ENCODE results near the gene RAD51B. TPM values are rescaled to one million over a fixed set of nuclear protein-coding genes. Genes with fewer than 3 reads are reported as not detected.
A peak's percentile ranks its signal among the peaks of the same experiment; 100 is the strongest.

RAD51B gene
- polyA plus RNA-seq, 3 donors = 3.6 to 11.6 (median 9.4) TPM

DNA sequence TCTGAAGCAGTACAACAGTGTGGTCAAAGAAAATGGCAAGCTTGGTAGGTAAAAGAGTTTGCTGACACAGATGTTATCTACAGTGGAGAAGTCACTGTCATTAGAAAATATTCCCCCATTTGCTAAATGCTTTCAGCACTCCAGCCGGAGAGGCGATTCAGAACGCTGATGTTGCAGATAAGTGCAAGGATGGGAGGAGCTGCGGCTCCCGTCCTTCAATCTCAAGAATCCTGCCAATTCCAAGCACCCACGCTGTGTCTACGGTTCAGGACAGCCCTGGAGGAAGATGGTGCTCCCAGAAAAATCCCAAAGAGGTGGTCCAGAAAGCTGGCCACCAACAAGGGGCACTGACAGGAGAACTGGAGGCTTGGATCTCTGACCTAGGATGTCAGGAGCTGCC lies 894.2 kb downstream of the RAD51B start:
- H3K36me3 ChIP-seq (replicated peaks in 1 of 2; ENCODE audit: control insufficient read depth in 1 of 2, insufficient read depth in 2 of 2, low read length in 2 of 2) = no peaks in the 10 kb centered on the region
- no peaks in the 10 kb centered on the region for H3K27me3 ChIP-seq (ENCODE audit: control insufficient read depth in 2 of 2, insufficient read depth in 2 of 2, low read length in 2 of 2)
- no peaks in the 10 kb centered on the region for H4K20me1 ChIP-seq (ENCODE audit: insufficient read depth, low read length)
- Mint-ChIP-seq H3K4me1 (peaks cover 35% of the 10 kb centered on the region), H3K27me3 (ENCODE audit: low read depth in 3 of 3) (peaks cover 7 to 8% (median 7%) of the 10 kb centered on the region in 3 donors), H3K27ac (peak overlapping the region in 2 of 7 donors; percentile 21 to 50), H3K9me3 (peaks cover 0 to 3% (median 0%) of the 10 kb centered on the region in 7 donors), H3K4me3 (peak overlapping the region in 1 of 2 donors; percentile 60), H3K36me3 (peaks cover 5 to 18% of the 10 kb centered on the region in 2 donors)
- H3K27ac ChIP-seq (ENCODE audit: low read depth in 1 of 2, low read length in 2 of 2) = no peak overlapping the region
- H2AFZ ChIP-seq (ENCODE audit: insufficient read depth, low read depth, low read length, poor library complexity, severe bottlenecking) = no peak overlapping the region
- intact Hi-C loops (cut with micrococcal nuclease) = no loop called here
- 100% methylated on average over 5 of the region's 7 CpGs for WGBS (ENCODE audit: insufficient coverage)
- no peak for DNase-seq
- H3K79me2 ChIP-seq (ENCODE audit: insufficient read depth, low read length) = no peaks in the 10 kb centered on the region
- no peak overlapping the region for H3K9ac ChIP-seq (ENCODE audit: insufficient read depth, low read length, poor library complexity, severe bottlenecking)
- H3K4me3 ChIP-seq (replicated peaks in 1 of 3; ENCODE audit: low read depth in 2 of 3, low read length in 3 of 3) = no peak overlapping the region
- no peaks in the 10 kb centered on the region for H3K9me3 ChIP-seq (replicated peaks in 1 of 2; ENCODE audit: control insufficient read depth in 1 of 2, insufficient read depth in 1 of 2, low read length in 2 of 2)
- TF ChIP-seq, protein P1, sequence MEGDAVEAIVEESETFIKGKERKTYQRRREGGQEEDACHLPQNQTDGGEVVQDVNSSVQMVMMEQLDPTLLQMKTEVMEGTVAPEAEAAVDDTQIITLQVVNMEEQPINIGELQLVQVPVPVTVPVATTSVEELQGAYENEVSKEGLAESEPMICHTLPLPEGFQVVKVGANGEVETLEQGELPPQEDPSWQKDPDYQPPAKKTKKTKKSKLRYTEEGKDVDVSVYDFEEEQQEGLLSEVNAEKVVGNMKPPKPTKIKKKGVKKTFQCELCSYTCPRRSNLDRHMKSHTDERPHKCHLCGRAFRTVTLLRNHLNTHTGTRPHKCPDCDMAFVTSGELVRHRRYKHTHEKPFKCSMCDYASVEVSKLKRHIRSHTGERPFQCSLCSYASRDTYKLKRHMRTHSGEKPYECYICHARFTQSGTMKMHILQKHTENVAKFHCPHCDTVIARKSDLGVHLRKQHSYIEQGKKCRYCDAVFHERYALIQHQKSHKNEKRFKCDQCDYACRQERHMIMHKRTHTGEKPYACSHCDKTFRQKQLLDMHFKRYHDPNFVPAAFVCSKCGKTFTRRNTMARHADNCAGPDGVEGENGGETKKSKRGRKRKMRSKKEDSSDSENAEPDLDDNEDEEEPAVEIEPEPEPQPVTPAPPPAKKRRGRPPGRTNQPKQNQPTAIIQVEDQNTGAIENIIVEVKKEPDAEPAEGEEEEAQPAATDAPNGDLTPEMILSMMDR (IDR thresholded peaks at IDR 0.05) = no peak
- H3K4me1 ChIP-seq (ENCODE audit: control insufficient read depth in 1 of 2, insufficient read depth in 2 of 2, low read length in 2 of 2) = peaks cover 16 to 24% of the 10 kb centered on the region in 2 donors
- H3K4me2 ChIP-seq (replicated peaks; ENCODE audit: extremely low read depth, low read length, poor library complexity, severe bottlenecking) = no peak overlapping the region

DNA sequence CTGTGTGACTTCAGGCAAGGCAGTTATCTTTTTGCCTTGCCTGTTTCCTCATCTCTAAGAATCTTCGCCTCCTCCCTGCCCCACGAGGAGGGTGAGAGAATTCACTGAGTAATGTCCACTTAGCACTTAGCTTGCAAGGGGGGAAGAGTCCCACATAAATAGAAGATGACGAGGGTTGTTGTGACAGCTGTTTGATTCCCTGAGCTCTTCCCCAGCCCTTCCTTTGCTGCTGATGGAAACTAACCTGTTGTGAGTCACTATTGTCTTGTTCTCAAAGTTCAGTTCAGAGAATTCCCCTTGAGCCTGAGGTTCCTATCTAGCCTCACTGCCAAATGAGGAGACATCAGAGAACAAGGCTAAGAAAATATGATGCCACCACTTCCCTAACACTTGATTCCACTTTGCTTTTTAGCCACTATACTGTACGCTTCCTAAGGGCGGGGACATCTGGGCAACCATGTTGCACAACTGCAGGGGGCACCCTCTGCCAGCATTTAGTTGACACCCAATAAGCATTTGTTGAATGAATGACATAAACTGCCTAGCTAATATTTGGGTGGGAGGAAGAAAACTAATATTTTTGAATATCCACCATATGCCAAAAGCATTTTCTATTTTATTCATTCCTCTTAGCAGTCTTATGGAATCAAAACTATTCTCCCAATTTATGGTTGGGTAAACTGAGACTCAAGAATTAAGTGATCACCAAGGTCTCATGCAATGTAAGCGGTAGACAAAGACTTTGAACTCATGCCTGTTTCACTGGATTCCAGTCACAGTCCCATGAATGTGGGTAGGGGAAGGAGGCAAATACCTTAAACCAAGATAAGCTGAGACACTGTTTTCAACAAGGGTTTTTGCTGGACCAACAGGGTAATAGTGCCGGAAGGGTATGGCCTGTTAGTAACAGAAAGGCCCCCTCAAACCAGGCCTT lies 895.7 kb downstream of the RAD51B start:
- no peaks in the 10 kb centered on the region for H3K79me2 ChIP-seq (ENCODE audit: insufficient read depth, low read length)
- intact Hi-C loops (cut with micrococcal nuclease) = loop anchor here in 1 of 2 donors (5.0 kb wide), 1 partner anchor 33 kb away; no protein-coding TSS in a partner anchor

More for the DNA sequence above, 895.7 kb downstream of the RAD51B start:
- H3K27ac Mint-ChIP-seq = peak overlapping the region; percentile 58 to 90 (median 86)
- peaks cover 42% of the 10 kb centered on the region for H3K4me1 Mint-ChIP-seq
- Histone ChIP-seq H3K9ac (ENCODE audit: insufficient read depth, low read length, poor library complexity, severe bottlenecking) (no peak overlapping the region), H4K20me1 (ENCODE audit: insufficient read depth, low read length) (no peaks in the 10 kb centered on the region), H3K4me3 (replicated peaks in 1 of 3; ENCODE audit: low read depth in 2 of 3, low read length in 3 of 3) (no peak overlapping the region), H3K9me3 (replicated peaks in 1 of 2; ENCODE audit: control insufficient read depth in 1 of 2, insufficient read depth in 1 of 2, low read length in 2 of 2) (peaks cover 0 to under 1% of the 10 kb centered on the region in 2 donors), H3K4me2 (replicated peaks; ENCODE audit: extremely low read depth, low read length, poor library complexity, severe bottlenecking) (no peak overlapping the region), H3K36me3 (replicated peaks in 1 of 2; ENCODE audit: control insufficient read depth in 1 of 2, insufficient read depth in 2 of 2, low read length in 2 of 2) (no peaks in the 10 kb centered on the region), H2AFZ (ENCODE audit: insufficient read depth, low read depth, low read length, poor library complexity, severe bottlenecking) (no peak overlapping the region), H3K27me3 (ENCODE audit: control insufficient read depth in 2 of 2, insufficient read depth in 2 of 2, low read length in 2 of 2) (peaks cover 0 to 2% of the 10 kb centered on the region in 2 donors), H3K27ac (ENCODE audit: low read depth in 1 of 2, low read length in 2 of 2) (peak overlapping the region in 1 of 2 donors; percentile 55), H3K4me1 (ENCODE audit: control insufficient read depth in 1 of 2, insufficient read depth in 2 of 2, low read length in 2 of 2) (peaks cover 16 to 32% of the 10 kb centered on the region in 2 donors)
- H3K36me3 Mint-ChIP-seq = peaks cover 7 to 20% of the 10 kb centered on the region in 2 donors
- WGBS (ENCODE audit: insufficient coverage) = 100% methylated on average over 2 of the region's 7 CpGs
- peaks cover 0 to 7% (median 3%) of the 10 kb centered on the region in 7 donors for H3K9me3 Mint-ChIP-seq
- TF ChIP-seq, protein P1 (IDR thresholded peaks at IDR 0.05) = peak; percentile 51
- DNase-seq = peak; percentile 73 to 92 (median 86)
- H3K27me3 Mint-ChIP-seq (ENCODE audit: low read depth in 3 of 3) = peaks cover 7 to 10% (median 8%) of the 10 kb centered on the region in 3 donors
- H3K4me3 Mint-ChIP-seq = no peak overlapping the region
